GM18909 (cell line): ENCODE data around the gene PTPRG.

Experiments used
- ATAC-seq: cut with Tn5 transposase; IDR thresholded peaks from one replicate; pipeline ENCODE4 v1.9.1; 2021; ENCODE audit warnings: mild to moderate bottlenecking; ENCODE audit not compliant: unreplicated experiment, poor library complexity

The PTPRG gene

DNA sequence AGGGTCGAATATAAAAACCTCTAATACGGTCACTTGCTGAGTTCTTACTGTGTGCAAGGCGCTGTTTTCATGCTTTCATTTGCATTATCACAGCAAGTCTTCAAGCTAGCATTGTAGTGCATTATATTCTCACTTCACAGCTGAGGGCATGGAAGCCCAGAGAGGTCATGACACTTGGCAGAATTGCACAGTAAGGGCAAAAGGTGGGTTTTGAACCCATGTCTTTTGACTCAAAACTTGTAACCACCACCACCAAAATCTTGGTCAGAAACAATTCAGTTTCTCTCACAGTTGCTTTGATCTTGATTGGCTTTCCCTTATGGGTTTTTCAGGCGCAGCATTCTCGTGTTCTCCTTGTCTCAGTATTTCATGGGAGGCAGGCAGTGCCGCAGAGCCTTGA, 371.1 kb downstream of the PTPRG start:
- no peak for ATAC-seq

DNA sequence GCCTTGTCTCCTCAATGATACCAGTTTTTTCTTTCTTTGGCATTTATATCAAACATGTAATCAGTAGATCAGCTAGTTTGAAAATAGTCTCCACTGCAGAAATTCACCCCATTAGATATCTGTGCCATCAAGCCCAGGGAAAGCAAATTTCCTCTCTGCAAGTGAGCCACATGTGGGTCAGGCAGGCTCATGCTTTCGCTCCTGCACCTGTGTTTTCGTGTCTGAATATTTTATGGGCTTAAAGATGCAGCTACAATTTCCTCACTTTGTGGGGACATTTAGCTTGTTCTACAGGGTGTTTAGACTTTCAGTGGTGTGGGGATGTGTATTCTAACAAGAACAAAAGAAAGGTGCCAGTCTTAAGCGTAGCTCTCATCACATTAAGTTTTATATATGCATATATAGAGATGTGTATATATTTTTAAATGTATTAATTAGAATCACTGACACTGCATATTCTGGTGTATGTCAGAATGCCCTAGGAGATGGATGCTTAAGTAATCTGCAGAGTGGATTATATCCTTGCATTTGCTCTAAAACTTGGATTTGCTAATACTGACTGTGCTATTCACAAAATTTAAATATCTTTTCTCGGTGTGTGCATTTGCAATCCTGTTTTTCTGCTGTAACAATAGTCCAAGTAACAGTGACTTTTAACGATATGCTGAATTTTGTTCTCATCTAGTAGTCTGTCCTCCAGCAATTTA, 372.6 kb downstream of the PTPRG start:
- ATAC-seq: no peak

- ATAC-seq: no peak
Observed at GRCh38 chr3:61934505-61934871, 373.1 kb downstream of the PTPRG start.

GRCh38 chr3:61935814-61936213, 374.4 kb downstream of the PTPRG start:
- no peak for ATAC-seq

GRCh38 chr3:61936344-61936937, 375.1 kb downstream of the PTPRG start:
- ATAC-seq: peak; percentile 67

DNA sequence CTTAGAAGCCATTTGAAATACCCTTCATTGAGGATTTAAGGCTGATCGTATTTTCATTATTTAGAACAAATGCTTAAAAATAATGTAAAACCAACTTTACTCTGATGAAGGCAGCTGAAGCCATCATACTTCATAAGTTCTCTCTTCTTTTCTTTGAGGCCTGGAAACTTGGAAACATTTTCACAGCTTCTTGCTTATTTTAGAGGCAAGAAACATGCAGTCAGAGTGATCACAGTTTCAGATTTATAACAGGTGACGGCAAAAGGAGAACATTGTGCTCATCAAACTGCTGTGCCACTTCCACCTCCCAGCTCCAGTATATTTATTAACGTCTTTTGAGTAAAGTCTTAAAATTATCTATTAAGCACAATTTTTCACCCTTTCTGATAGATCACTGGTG, 376.1 kb downstream of the PTPRG start:
- no peak for ATAC-seq

GRCh38 chr3:61938878-61939549, 377.6 kb downstream of the PTPRG start:
- no peak for ATAC-seq

DNA sequence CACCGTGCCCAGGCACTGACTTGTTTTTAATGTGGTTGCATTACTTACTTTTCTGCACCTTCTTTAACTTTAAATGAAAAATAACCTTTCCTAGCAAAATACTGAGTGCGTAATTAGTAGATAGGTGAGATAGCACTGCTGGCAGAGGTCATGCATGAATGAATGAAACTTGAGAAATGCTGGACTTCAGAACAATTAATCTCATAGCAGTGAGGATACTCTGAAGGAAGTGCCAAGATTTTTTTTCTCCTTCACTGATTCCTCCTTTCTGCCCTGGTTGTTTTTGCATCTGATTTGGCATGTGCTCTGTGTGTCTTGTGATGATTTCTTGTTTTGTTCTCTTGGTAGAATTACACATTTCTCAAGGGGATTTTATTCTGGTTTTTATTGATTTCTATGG, 378.9 kb downstream of the PTPRG start:
- ATAC-seq: no peak

- no peak for ATAC-seq
Observed at GRCh38 chr3:61943975-61944374, 382.6 kb downstream of the PTPRG start.

- no peak for ATAC-seq
Observed at GRCh38 chr3:61944726-61945125, 383.4 kb downstream of the PTPRG start.

GRCh38 chr3:61945657-61946056, 384.3 kb downstream of the PTPRG start:
- no peak for ATAC-seq

GRCh38 chr3:61946570-61947324, 385.4 kb downstream of the PTPRG start:
- ATAC-seq: no peak

DNA sequence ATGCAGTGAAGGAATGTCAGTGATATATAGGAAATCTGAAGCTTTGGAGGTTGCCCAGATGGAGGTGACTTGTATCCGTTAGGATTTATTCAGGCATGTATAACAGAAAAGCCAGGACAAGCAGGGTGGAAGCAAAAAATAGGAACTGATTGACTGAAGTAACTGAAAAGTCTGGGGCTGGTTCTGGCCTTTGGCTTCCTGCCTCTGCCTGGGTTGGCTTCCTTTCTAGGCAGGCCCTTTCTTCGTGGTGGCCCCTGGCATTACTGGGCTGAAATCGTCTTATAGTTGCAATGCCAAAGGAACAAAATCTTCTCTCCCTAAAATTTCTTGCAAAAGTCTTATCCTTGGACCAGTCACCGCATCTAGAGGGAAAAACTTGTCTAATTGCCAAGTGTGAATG, 386.1 kb downstream of the PTPRG start:
- ATAC-seq: no peak

GRCh38 chr3:61948699-61949305, 387.4 kb downstream of the PTPRG start:
- ATAC-seq: no peak

DNA sequence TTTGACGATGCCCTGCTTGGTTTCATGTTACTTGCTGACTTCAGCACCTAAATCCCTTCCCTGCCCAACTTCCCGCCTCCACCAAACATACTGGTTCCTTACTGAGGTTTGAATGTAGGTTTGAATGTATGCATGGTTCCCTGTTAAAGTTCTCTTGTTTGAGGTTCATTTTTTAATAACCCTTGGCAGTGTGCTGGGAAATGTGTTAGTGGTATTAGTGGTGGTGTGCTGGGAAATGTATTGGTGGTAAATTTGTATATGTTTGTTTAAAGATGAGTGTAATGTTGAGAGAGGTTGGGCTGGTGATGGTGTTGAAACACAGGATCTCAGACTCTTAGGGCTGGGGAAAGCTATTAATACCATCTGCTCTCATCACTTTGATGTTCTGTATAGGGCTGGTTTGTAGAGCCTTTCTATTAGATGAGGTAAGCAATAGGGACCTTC, 392.7 kb downstream of the PTPRG start:
- no peak for ATAC-seq

GRCh38 chr3:61955483-61955882, 394.1 kb downstream of the PTPRG start:
- ATAC-seq: no peak

- ATAC-seq: no peak
Observed at GRCh38 chr3:61956236-61956635, 394.9 kb downstream of the PTPRG start.

DNA sequence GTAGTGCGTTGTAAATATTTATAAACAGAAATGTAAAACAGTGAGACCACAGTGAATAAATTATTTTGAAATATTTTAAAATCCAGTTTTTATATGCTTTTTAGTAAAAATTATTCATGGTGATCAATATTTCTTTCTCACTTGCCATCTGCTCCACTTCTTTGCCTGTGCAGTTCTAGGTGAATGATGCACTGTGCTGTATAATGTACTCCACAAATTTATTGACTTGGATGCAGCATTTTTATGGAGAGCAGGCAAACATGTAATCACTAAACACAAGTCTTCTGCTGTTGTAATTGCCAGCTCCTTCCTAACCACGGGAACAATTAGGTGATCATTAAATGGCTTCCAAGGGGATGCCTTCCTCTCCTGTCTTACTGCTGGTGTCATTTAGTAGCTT, 395.9 kb downstream of the PTPRG start:
- no peak for ATAC-seq

DNA sequence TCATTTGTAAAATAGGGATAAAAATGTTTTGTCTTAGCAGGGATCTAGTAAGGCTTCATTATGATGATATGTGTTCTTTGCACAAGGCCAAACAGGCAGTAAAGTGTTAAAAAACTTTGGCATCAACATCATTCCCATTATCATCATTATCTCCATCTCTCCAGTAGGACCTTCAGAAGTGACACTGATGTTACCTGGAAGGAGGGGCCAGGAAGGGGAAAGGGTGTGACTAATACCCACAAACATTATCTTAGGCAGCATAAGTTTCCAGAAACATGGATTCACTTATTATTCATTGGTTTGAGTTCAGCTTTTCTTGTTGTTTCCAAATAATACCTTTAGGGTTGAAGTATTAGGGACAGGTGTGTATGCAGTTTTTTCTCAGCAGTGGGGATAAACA, 399.6 kb downstream of the PTPRG start:
- no peak for ATAC-seq

GRCh38 chr3:61961900-61962299, 400.5 kb downstream of the PTPRG start:
- ATAC-seq: no peak

- no peak for ATAC-seq
Observed at GRCh38 chr3:61964566-61964965, 403.2 kb downstream of the PTPRG start.
